Measurements from ENCODE around the gene SPACA9. TPM values are rescaled to one million over a fixed set of nuclear protein-coding genes. Genes with fewer than 3 reads are reported as not detected.

SPACA9 gene
- total RNA-seq, 1 experiment from 2014 or later, result 1.3 TPM

DNA sequence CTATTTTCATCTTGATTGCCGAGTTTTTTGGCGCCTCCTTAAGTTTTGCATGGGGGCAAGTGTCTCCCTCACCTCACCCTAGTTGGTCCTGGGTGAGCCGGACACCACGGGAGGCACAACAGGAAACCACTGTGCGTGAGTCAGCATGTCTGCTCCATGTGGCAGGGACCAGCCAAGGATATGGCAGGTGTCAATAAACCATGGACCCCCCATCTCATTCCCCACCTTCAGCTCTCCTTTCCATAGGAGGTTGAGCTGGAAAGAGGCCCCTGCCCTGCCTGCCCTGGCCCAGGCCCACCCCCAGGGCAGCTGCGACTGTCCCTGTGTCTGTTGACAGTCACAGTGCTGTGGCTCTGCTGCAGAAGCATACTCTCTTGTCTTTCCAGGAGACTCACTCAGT, 3.1 kb downstream of the SPACA9 start:
- DNase-seq, result no peak
- peaks cover 0 to 8% of the 10 kb centered on the region in 2 experiments; a peak in 1 of 4 replicates for H3K4me1 Mint-ChIP-seq
- no peaks in the 10 kb centered on the region for H3K9me3 Mint-ChIP-seq
- H3K14ac ChIP-seq (ENCODE audit: insufficient read depth, low read length), result no peak overlapping the region; the same call in 1 of the 2 replicates
- no peaks in the 10 kb centered on the region for H3K36me3 Mint-ChIP-seq (ENCODE audit: insufficient read depth in 1 of 3, low read depth in 3 of 3)
- H4K20me1 ChIP-seq (ENCODE audit: control insufficient read depth, insufficient read depth, insufficient read length), result no peaks in the 10 kb centered on the region
- H2BK20ac ChIP-seq (ENCODE audit: low read depth, low read length, poor library complexity, severe bottlenecking), result no peak overlapping the region
- H3K27me3 ChIP-seq (ENCODE audit: insufficient read depth, low read length), result no peaks in the 10 kb centered on the region
- H3K27me3 Mint-ChIP-seq (ENCODE audit: low read depth), result peaks cover 28% of the 10 kb centered on the region
- H2BK15ac ChIP-seq (ENCODE audit: low read depth, low read length), result no peak overlapping the region
- H3K4me3 Mint-ChIP-seq, result no peak overlapping the region
- H3K4me1 ChIP-seq (ENCODE audit: insufficient read depth, low read length), result no peaks in the 10 kb centered on the region
- no peak overlapping the region for H2AFZ ChIP-seq (ENCODE audit: low read length)
- H3K9ac ChIP-seq (ENCODE audit: extremely low read depth, insufficient read length, low read length), result no peak overlapping the region
- no peak overlapping the region for H4K5ac ChIP-seq (ENCODE audit: insufficient read length, low read depth, low read length)
- no peak overlapping the region for H3K4ac ChIP-seq (ENCODE audit: low read depth, low read length)
- no peak overlapping the region for H3K23ac ChIP-seq (ENCODE audit: insufficient read length, low read depth, low read length)
- no peaks in the 10 kb centered on the region for H3K9me3 ChIP-seq (ENCODE audit: control insufficient read depth, low read depth, low read length)
- WGBS (ENCODE audit: extremely low coverage, insufficient read length, low lambda C conversion rate), result no CpG with 5 or more reads among the region's 6 CpGs
- H3K18ac ChIP-seq (ENCODE audit: insufficient read length, low read depth, low read length), result no peak overlapping the region
- no peak overlapping the region; a peak in 1 of 7 replicates for H3K27ac Mint-ChIP-seq
- no peak overlapping the region for H4K8ac ChIP-seq (replicated peaks; ENCODE audit: insufficient read length, low read depth, low read length)
- H3K27ac ChIP-seq (ENCODE audit: insufficient read length, low read depth, low read length), result no peak overlapping the region
- H3K79me2 ChIP-seq (ENCODE audit: insufficient read depth, low read length), result no peaks in the 10 kb centered on the region
- H2AK5ac ChIP-seq (ENCODE audit: insufficient read length, low read length), result no peak overlapping the region
- no peak overlapping the region for H3K4me2 ChIP-seq (ENCODE audit: insufficient read depth, insufficient read length, low read length)
- no peaks in the 10 kb centered on the region for H3K79me1 ChIP-seq (ENCODE audit: insufficient read depth, low read depth, low read length, poor library complexity, severe bottlenecking)
- H3K56ac ChIP-seq (ENCODE audit: insufficient read length, low read depth, low read length), result no peak overlapping the region
- H3T11ph ChIP-seq (ENCODE audit: low read length), result no peak overlapping the region
- H2BK5ac ChIP-seq (ENCODE audit: insufficient read length, low read length), result no peak overlapping the region
- H2BK12ac ChIP-seq (ENCODE audit: insufficient read length, low read depth, low read length), result no peak overlapping the region
- H3K23me2 ChIP-seq (ENCODE audit: insufficient read length, low read depth, low read length, poor library complexity, severe bottlenecking), result peaks cover 4% of the 10 kb centered on the region
- no peak overlapping the region for H2BK120ac ChIP-seq (ENCODE audit: low read depth, low read length, poor library complexity, severe bottlenecking)
- no peak overlapping the region for H4K91ac ChIP-seq (ENCODE audit: insufficient read length, low read depth, low read length)
- TF ChIP-seq, protein P1, sequence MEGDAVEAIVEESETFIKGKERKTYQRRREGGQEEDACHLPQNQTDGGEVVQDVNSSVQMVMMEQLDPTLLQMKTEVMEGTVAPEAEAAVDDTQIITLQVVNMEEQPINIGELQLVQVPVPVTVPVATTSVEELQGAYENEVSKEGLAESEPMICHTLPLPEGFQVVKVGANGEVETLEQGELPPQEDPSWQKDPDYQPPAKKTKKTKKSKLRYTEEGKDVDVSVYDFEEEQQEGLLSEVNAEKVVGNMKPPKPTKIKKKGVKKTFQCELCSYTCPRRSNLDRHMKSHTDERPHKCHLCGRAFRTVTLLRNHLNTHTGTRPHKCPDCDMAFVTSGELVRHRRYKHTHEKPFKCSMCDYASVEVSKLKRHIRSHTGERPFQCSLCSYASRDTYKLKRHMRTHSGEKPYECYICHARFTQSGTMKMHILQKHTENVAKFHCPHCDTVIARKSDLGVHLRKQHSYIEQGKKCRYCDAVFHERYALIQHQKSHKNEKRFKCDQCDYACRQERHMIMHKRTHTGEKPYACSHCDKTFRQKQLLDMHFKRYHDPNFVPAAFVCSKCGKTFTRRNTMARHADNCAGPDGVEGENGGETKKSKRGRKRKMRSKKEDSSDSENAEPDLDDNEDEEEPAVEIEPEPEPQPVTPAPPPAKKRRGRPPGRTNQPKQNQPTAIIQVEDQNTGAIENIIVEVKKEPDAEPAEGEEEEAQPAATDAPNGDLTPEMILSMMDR (conservative IDR thresholded peaks at IDR 0.05), result no peak

Data from H9 (cell line).